Activated naive CD4-positive, alpha-beta T cell (primary cell): Measurements from ENCODE around the gene IFNA8.
A peak's percentile ranks its signal among the peaks of the same experiment; 100 is the strongest.
"Not testable (repeated sequence)": the region's sequence is repeated elsewhere in the genome, so short reads cannot be mapped to it uniquely, and the experiment has no call there.

Experiments used
- DNase-seq, 4 experiments: peaks; one replicate each; lab custom pipeline; 2025; lab: John Stamatoyannopoulos, UW

Gene IFNA8

DNA sequence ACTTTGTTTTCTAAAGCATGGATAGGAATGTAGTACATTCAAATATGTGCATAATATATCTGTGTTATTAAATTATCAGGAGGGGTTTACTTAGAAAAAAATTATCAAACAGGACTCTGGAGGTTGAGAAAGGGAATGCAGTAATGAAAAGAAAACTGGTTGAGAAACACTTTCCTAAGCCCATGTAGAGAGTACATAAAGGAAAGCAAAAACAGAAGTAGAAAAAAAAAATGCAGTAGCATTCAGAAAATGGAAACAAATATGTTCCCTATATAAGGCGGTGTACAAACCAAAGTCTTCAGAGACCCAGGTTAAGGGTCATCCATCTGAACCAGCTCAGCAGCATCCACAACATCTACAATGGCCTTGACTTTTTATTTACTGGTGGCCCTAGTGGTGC is at the start of gene IFNA8:
IFNA8 (plus strand) TSS at position 301 of the 400 bp plus-strand sequence; CDS start at position 361, 60 bp downstream.
- no peak for DNase-seq

GRCh38 chr9:21362287-21362686 is 46.6 kb upstream of the IFNA8 start:
- DNase-seq = no peak

DNA sequence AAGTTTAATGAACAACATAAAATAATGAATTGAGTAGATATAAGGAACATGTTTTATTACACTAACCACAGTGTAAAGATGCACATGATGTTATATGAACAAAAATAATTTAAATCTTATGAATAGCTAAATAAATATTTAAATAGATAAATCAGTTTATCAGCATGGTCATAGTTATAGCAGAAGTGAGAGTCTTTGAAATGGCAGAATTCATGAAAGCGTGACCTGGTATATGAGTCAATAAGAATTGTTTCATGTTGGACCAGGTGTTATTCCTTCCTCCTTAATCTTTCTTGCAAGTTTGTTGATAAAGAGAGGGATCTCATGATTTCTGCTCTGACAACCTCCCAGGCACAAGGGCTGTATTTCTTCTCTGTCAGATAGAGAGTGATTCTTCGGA is 41.7 kb upstream of the IFNA8 start:
- not testable (repeated sequence) for DNase-seq

DNA sequence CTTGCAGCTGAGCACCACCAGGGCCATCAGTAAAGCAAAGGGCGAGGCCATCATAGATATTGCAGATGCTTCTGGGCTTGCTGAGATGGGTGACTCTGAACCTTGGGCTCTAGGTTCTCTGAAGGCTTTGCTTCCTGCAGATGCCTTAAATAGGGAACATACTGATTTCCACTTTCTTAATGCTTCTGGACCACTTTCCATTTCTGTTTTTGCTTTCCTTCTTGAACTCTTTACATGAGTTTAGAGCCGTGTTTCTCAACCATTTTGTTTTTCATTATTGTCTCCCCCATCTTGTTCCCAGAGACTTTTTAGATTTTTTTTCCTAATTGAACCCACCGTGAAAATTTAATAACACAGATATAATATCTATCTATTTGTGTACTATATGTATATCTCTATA is 41.0 kb upstream of the IFNA8 start, which contains the start of gene IFNA13:
IFNA13 (minus strand) TSS at position 101 of the 400 bp plus-strand sequence; CDS start at position 54, 47 bp downstream.
- no peak for DNase-seq

DNA sequence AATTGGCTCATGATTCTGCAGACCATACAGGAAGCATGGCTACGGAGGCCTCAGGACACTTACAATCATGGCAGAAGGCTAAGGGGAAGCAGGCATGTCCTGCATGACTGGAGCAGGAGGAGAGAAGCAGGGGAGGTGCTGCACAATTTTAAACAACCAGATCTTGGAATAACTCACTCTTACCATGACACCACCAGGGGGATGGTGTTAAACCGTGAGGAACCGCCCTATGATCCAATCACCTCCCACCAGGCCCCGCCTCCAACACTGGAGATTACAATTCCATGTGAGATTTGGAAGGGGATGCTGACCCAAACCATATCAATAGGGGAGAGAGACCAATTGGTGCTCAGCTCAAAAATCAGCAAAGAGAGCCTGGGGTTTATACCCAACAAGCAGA is 37.5 kb upstream of the IFNA8 start:
- DNase-seq = not testable (repeated sequence)

GRCh38 chr9:21381448-21382339 is 27.2 kb upstream of the IFNA8 start:
- DNase-seq = no peak

DNA sequence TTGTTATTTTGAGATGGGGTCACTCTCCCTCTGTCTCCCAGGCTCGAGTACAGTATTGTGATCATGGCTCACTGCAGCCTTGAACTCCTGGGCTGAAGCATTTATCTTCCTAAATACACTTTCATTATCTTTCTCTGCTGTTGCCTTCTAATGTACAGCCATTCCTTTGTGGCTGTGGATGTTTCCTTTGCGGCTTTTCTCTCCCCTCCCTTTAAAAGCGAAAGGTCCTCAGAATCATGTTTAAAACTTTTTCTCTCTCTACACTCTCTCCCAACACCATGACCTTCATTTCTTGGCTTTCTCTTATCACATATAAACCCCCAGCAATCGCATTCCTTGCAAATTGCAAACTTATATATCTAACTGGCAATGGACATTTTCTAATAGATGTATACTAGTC is 25.3 kb upstream of the IFNA8 start:
- no peak for DNase-seq

DNA sequence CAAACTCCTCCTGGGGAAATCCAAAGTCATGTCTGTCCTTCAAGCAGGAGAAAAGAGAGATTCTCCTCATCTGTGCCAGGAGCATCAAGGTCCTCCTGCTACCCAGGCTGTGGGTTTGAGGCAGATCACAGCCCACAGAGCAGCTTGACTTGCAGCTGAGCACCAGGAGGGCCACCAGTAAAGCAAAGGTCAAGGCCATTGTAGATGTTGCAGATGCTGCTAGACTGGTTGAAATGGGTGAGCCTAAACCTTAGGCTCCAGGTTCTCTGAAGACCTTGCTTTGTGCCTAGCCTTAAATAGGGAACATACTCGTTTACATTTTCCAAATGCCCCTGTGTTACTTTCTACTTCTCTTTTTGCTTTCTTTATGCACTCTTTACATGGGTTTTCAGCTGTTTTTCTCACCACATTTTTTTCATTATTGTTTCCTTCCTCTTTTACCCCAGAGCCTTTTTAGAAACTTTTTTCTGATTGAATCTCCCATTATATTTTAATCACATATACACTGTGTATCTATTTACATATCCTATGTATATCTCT is 23.7 kb upstream of the IFNA8 start, which contains the start of gene IFNA2:
IFNA2 (minus strand) TSS at position 268 of the 540 bp plus-strand sequence; CDS start at position 199, 69 bp downstream.
- no peak for DNase-seq

GRCh38 chr9:21392270-21392669 is 16.6 kb upstream of the IFNA8 start:
- no peak for DNase-seq

GRCh38 chr9:21395778-21396717 is 12.9 kb upstream of the IFNA8 start:
- DNase-seq = peak; percentile 10 to 62 (median 34)

DNA sequence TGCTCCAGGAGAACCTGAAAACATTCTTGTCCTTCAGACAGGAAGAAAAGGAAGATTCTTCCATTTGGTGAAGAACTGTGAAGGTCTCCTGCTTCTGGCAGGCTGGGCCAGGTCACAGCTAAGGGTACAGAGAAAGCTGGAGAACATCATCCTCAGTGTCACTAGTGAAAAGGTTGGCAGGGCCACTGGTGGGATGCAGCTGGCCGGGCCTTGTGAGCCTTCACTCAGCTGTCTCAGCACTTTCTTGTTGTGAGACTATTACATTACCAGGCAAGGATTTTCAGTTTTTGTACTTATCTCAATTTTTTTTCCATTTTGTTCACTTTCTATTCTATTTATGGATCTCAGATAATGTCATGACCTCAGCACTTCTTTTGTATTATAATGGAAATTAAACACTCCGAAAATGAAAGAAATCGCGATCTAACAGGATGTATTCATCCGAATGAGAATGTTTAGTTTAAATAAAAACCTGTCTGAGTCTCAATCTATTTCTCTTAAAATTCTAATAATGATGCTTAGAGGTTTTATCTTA is 9.9 kb upstream of the IFNA8 start:
- DNase-seq = no peak

DNA sequence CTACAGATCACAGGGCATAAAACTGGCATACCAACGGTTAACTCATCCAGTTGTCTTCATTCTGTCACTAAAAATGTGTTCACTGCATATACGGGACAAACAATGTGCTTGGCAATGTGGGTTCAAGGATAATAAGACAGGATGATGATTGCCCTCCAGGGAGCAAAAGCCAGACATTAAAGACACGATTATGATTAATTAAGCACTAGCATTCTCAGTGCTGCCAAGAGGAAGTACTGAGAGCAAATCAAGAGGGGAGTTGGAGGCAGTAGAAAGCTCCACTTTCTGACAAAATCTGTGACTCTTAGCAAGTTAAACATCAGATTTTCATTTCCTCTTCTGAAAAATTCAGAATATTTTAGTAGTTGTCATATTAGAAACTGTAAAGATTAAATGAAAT is 9.0 kb upstream of the IFNA8 start:
- DNase-seq = no peak

- DNase-seq = no peak
These were observed 6.3 kb upstream of the IFNA8 start for GRCh38 chr9:21402386-21403251.

GRCh38 chr9:21404146-21404545 is 4.8 kb upstream of the IFNA8 start:
- no peak for DNase-seq

GRCh38 chr9:21412107-21412506 is 3.2 kb downstream of the IFNA8 start:
- DNase-seq = no peak

DNA sequence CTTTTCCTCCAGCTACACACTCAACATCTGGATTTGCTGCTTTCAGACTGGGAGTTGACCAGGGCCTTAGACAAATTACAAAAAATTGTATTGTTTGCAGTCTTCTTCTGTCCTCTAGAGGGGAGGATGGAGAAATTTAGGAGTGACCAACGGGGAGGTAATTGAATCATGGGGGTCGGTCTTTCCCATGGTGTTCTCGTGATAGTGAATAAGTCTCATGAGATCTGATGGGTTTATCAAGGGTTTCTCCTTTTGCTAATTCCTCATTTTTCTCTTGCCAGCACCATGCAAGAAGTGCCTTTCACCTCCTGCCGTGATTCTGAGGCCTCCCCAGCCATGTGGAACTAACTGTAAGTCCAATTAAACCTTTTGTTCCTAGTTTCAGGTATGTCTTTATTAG is 4.2 kb downstream of the IFNA8 start:
- no peak for DNase-seq

DNA sequence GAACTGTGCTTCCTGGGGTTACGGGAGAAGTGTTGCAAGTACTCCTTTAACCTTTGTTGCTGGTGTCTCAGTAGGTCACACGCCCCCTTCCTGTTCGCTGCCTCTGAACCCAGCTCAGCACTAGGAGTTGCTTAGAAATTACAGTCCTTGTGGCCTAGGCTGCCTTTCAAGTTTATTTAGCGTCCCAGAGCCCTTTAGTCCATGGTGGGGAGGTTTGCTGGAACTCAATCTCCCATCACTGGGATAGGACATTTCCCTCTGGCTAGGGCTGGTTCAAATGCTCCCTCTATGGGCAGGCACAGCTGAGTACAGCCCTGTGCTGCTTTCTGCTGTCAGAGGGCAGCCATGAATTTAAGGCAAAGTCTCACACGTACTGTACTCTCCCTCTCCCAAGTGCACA is 4.7 kb downstream of the IFNA8 start:
- DNase-seq = no peak

- DNase-seq = no peak
These were observed 5.5 kb downstream of the IFNA8 start for GRCh38 chr9:21414220-21414940.

DNA sequence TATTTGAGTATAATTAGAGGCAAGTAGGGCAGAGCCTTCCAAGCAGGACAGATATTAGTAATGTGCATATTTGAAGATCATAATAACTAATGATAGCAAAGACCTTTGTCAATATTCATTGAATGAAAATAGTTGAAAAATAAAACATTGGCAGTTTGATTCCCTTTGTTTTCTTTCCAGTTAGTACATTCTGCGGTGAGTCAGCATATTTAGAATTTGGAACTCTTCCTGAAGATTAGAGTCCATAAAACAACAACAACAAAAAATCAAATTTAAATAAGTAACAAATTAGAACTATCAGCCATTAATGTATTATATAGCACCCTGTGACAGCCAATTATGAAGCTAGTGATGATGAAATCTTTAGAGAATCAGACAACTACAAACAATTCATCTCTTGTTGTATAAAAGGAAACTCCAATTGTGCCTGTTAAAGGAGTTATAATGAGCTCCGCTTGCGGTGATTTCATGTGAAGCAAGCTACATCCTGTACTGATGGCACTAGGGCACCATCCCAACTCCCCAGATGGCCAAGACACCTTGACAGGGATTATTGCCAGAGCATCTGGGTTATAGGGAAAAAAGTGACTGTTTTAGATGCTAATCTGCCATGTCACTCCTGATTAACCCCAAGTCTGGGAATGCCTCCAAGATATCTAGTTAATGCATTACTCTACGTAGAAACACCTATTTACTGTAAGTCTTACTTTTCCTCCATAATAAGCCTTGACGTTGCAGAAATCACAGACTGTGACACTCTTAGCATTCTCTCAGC is 6.8 kb downstream of the IFNA8 start:
- no peak for DNase-seq
